ENCODE data around the gene ASAP2. TPM values are rescaled to one million over a fixed set of nuclear protein-coding genes. Genes with fewer than 3 reads are reported as not detected.
A peak's percentile ranks its signal among the peaks of the same experiment; 100 is the strongest.

Gene ASAP2
- polyA plus RNA-seq, 1 donor (not counting 4 experiments of a cell fraction or from before 2014, with no cell fraction given): 54.2 TPM

GRCh38 chr2:9278439-9278838 lies 71.8 kb downstream of the ASAP2 start:
- FAIRE-seq: no peak

GRCh38 chr2:9279426-9279825 lies 72.8 kb downstream of the ASAP2 start:
- TF ChIP-seq EZH2 (IDR thresholded peaks at IDR 0.05; ENCODE audit: low read length): no peak
- TF ChIP-seq CTCF (optimal IDR thresholded peaks at IDR 0.05 in 1 of 3, IDR thresholded peaks at IDR 0.05 in 1 of 3, conservative IDR thresholded peaks at IDR 0.05 in 1 of 3; ENCODE audit: extremely low read depth in 1 of 3, insufficient read depth in 2 of 3, low read length in 3 of 3): no peak
- peaks cover 79% of the 10 kb centered on the region for H3K79me2 ChIP-seq (ENCODE audit: control insufficient read depth, insufficient read depth, low read length)
- peaks cover 17 to 36% of the 10 kb centered on the region in 2 experiments for H3K36me3 ChIP-seq (ENCODE audit: control insufficient read depth in 2 of 2, extremely low read depth in 1 of 2, insufficient read depth in 2 of 2, low read length in 2 of 2)
- no peak overlapping the region for H3K9ac ChIP-seq (ENCODE audit: control insufficient read depth, extremely low read depth, insufficient read depth, low read length)
- peaks cover 7% of the 10 kb centered on the region for H3K4me1 ChIP-seq (ENCODE audit: control insufficient read depth, extremely low read depth, insufficient read depth, low read length)
- H3K27me3 ChIP-seq (ENCODE audit: control insufficient read depth, extremely low read depth, insufficient read depth, low read length): no peaks in the 10 kb centered on the region
- no peak for DNase-seq (ENCODE audit: low read depth, low spot score)
- no peaks in the 10 kb centered on the region for H3K9me3 ChIP-seq (ENCODE audit: control insufficient read depth, low read depth, low read length)
- H3K4me2 ChIP-seq (ENCODE audit: control insufficient read depth, extremely low read depth, insufficient read depth, low read depth, low read length): no peak overlapping the region
- no peak overlapping the region for H2AFZ ChIP-seq (ENCODE audit: control insufficient read depth, low read length)
- dilution Hi-C loops (cut with MboI; ENCODE audit: extremely low pct_ligation_motif_present, low sequenced_read_pairs): no loop called here
- H3K27ac ChIP-seq (ENCODE audit: control insufficient read depth, insufficient read depth, low read length): no peak overlapping the region
- no peak for FAIRE-seq
- no peaks in the 10 kb centered on the region for H3K9me1 ChIP-seq (ENCODE audit: control insufficient read depth, extremely low read depth, insufficient read depth, low read length)
- H4K20me1 ChIP-seq (ENCODE audit: control insufficient read depth, extremely low read depth, insufficient read depth, low read length): no peaks in the 10 kb centered on the region
- no peak overlapping the region for H3K4me3 ChIP-seq (ENCODE audit: control insufficient read depth in 2 of 3, extremely low read depth in 1 of 3, insufficient read depth in 2 of 3, low read depth in 1 of 3, low read length in 3 of 3)

More at GRCh38 chr2:9278439-9278838, 71.8 kb downstream of the ASAP2 start:
- peaks cover 80% of the 10 kb centered on the region for H3K79me2 ChIP-seq (ENCODE audit: control insufficient read depth, insufficient read depth, low read length)
- dilution Hi-C loops (cut with MboI; ENCODE audit: extremely low pct_ligation_motif_present, low sequenced_read_pairs): no loop called here
- H2AFZ ChIP-seq (ENCODE audit: control insufficient read depth, low read length): no peak overlapping the region
- TF ChIP-seq EZH2 (IDR thresholded peaks at IDR 0.05; ENCODE audit: low read length): no peak
- TF ChIP-seq CTCF (optimal IDR thresholded peaks at IDR 0.05 in 1 of 3, IDR thresholded peaks at IDR 0.05 in 1 of 3, conservative IDR thresholded peaks at IDR 0.05 in 1 of 3; ENCODE audit: extremely low read depth in 1 of 3, insufficient read depth in 2 of 3, low read length in 3 of 3): peak in 2 of 3 experiments; percentile 21 to 22
- H4K20me1 ChIP-seq (ENCODE audit: control insufficient read depth, extremely low read depth, insufficient read depth, low read length): no peaks in the 10 kb centered on the region
- H3K27me3 ChIP-seq (ENCODE audit: control insufficient read depth, extremely low read depth, insufficient read depth, low read length): no peaks in the 10 kb centered on the region
- H3K4me1 ChIP-seq (ENCODE audit: control insufficient read depth, extremely low read depth, insufficient read depth, low read length): peaks cover 17% of the 10 kb centered on the region
- DNase-seq (ENCODE audit: low read depth, low spot score): no peak
- H3K36me3 ChIP-seq (ENCODE audit: control insufficient read depth in 2 of 2, extremely low read depth in 1 of 2, insufficient read depth in 2 of 2, low read length in 2 of 2): peaks cover 17 to 36% of the 10 kb centered on the region in 2 experiments
- no peak overlapping the region for H3K4me3 ChIP-seq (ENCODE audit: control insufficient read depth in 2 of 3, extremely low read depth in 1 of 3, insufficient read depth in 2 of 3, low read depth in 1 of 3, low read length in 3 of 3)
- H3K9me1 ChIP-seq (ENCODE audit: control insufficient read depth, extremely low read depth, insufficient read depth, low read length): no peaks in the 10 kb centered on the region
- H3K9me3 ChIP-seq (ENCODE audit: control insufficient read depth, low read depth, low read length): no peaks in the 10 kb centered on the region
- no peak overlapping the region for H3K27ac ChIP-seq (ENCODE audit: control insufficient read depth, insufficient read depth, low read length)
- no peak overlapping the region for H3K4me2 ChIP-seq (ENCODE audit: control insufficient read depth, extremely low read depth, insufficient read depth, low read depth, low read length)
- H3K9ac ChIP-seq (ENCODE audit: control insufficient read depth, extremely low read depth, insufficient read depth, low read length): no peak overlapping the region
